GM23338 (cell line): Measurements from ENCODE around the gene SH2D5. TPM values are rescaled to one million over a fixed set of nuclear protein-coding genes. Genes with fewer than 3 reads are reported as not detected.

Experiments
- ATAC-seq: fragments of 200-7000 bp; cut with Tn5 transposase; 3 replicates; pipeline ENCODE4 v1.9.1; 2020
- DNase-seq: peaks from one replicate; pipeline ENCODE4 v3.0.0-alpha.2; 2015; ENCODE audit warnings: low spot score
- H2AFZ ChIP-seq: fragments of 200-600 bp; sonication (generic); 2 replicates; pipeline ENCODE4 v1.8.0; 2016; ENCODE audit warnings: antibody characterized with exemption, mild to moderate bottlenecking, moderate library complexity
- H3F3A ChIP-seq: fragments of 200-600 bp; sonication (generic); replicated peaks from 2 replicates; pipeline ENCODE4 v1.8.0; 2017; ENCODE audit warnings: antibody characterized with exemption, mixed run types, low read depth
- H3K27ac ChIP-seq: fragments of 200-600 bp; sonication (generic); 2 replicates; pipeline ENCODE4 v1.6.1; 2016; ENCODE audit warnings: low read depth
- H3K27me3 ChIP-seq: fragments of 200-600 bp; sonication (generic); 2 replicates; pipeline ENCODE4 v1.8.0; 2016; ENCODE audit warnings: mild to moderate bottlenecking, mixed run types, moderate library complexity; ENCODE audit not compliant: insufficient read depth
- H3K36me3 ChIP-seq: fragments of 200-600 bp; sonication (generic); 2 replicates; pipeline ENCODE4 v1.8.0; 2016; ENCODE audit warnings: mild to moderate bottlenecking; ENCODE audit not compliant: insufficient read depth
- H3K4me1 ChIP-seq: fragments of 200-600 bp; sonication (generic); 2 replicates; pipeline ENCODE4 v1.8.0; 2016; ENCODE audit warnings: mild to moderate bottlenecking, moderate library complexity; ENCODE audit not compliant: insufficient read depth
- H3K4me2 ChIP-seq: fragments of 200-600 bp; sonication (generic); 2 replicates; pipeline ENCODE4 v1.7.1; 2017; ENCODE audit warnings: mixed run types
- H3K4me3 ChIP-seq: fragments of 200-600 bp; sonication (generic); 2 replicates; pipeline ENCODE4 v1.6.1; 2016; ENCODE audit warnings: mixed run types
- H3K79me2 ChIP-seq: fragments of 200-600 bp; sonication (generic); replicated peaks from 2 replicates; pipeline ENCODE4 v1.8.0; 2017; ENCODE audit warnings: mild to moderate bottlenecking; ENCODE audit not compliant: insufficient read depth
- H3K9me2 ChIP-seq: fragments of 200-600 bp; sonication (generic); 2 replicates; pipeline ENCODE4 v1.8.0; 2017; ENCODE audit not compliant: insufficient read depth
- H4K20me1 ChIP-seq: fragments of 200-600 bp; sonication (generic); replicated peaks from 2 replicates; pipeline ENCODE4 v1.8.0; 2017; ENCODE audit warnings: mild to moderate bottlenecking; ENCODE audit not compliant: insufficient read depth
- H3K27ac Mint-ChIP-seq: 2 replicates; pipeline ENCODE4 v1.8.0; 2020; ENCODE audit warnings: inconsistent platforms, mild to moderate bottlenecking, moderate library complexity, mixed read lengths
- H3K27me3 Mint-ChIP-seq: 3 replicates; pipeline ENCODE4 v1.8.0; 2022; ENCODE audit warnings: low read depth, mild to moderate bottlenecking, moderate library complexity, mixed read lengths, inconsistent platforms; ENCODE audit not compliant: insufficient read depth, poor library complexity
- H3K36me3 Mint-ChIP-seq: 3 replicates; pipeline ENCODE4 v1.8.0; 2021; ENCODE audit warnings: low read depth, mild to moderate bottlenecking, inconsistent platforms, moderate library complexity, mixed read lengths
- H3K4me1 Mint-ChIP-seq: 3 replicates; pipeline ENCODE4 v1.8.0; 2020; ENCODE audit warnings: mild to moderate bottlenecking, inconsistent platforms, mixed read lengths
- H3K4me3 Mint-ChIP-seq: 3 replicates; pipeline ENCODE4 v1.8.0; 2021; ENCODE audit warnings: moderate library complexity, mild to moderate bottlenecking, inconsistent platforms, mixed read lengths
- H3K9me3 Mint-ChIP-seq: 3 replicates; pipeline ENCODE4 v1.8.0; 2020; ENCODE audit warnings: moderate library complexity, mild to moderate bottlenecking, inconsistent platforms, mixed read lengths
- CREB1 ChIP-seq: fragments of 250-450 bp; sonication (Bioruptor Pico); IDR thresholded peaks from 2 replicates; pipeline ENCODE4 v1.5.0; 2020; ENCODE audit warnings: low read depth, mild to moderate bottlenecking, moderate library complexity
- CTCF ChIP-seq, 2 experiments: fragments of 200-600 bp in 1 of 2; sonication (generic) in 1 of 2; conservative IDR thresholded peaks; 2 replicates each; pipeline versions ENCODE4 v1.5.1 to v1.6.1; 2016 to 2017; ENCODE audit warnings: antibody characterized with exemption in 2 of 2, low read depth in 2 of 2, mild to moderate bottlenecking in 2 of 2, moderate library complexity in 1 of 2
- ETS1 ChIP-seq: IDR thresholded peaks from 2 replicates; pipeline ENCODE4 v1.6.1; 2016; ENCODE audit warnings: antibody characterized with exemption
- EZH2 ChIP-seq: fragments of 200-600 bp; sonication (generic); IDR thresholded peaks from one replicate; pipeline ENCODE4 v1.8.0; 2017; ENCODE audit warnings: antibody characterized with exemption, mild to moderate bottlenecking, low read depth; ENCODE audit not compliant: unreplicated experiment
- EZH2phosphoT487 ChIP-seq: fragments of 200-600 bp; sonication (generic); IDR thresholded peaks from one replicate; pipeline ENCODE4 v1.8.1; 2018; ENCODE audit warnings: antibody characterized with exemption; ENCODE audit not compliant: unreplicated experiment
- JUNB ChIP-seq: IDR thresholded peaks from one replicate; pipeline ENCODE4 v1.6.1; 2016; ENCODE audit warnings: antibody characterized with exemption; ENCODE audit not compliant: unreplicated experiment
- NANOG ChIP-seq: IDR thresholded peaks from 2 replicates; pipeline ENCODE4 v1.6.1; 2016; ENCODE audit warnings: antibody characterized with exemption, borderline replicate concordance
- POLR2AphosphoS5 ChIP-seq: IDR thresholded peaks from 2 replicates; pipeline ENCODE4 v1.6.1; 2016; ENCODE audit warnings: antibody characterized with exemption, low read depth
- REST ChIP-seq: IDR thresholded peaks from one replicate; pipeline ENCODE4 v1.6.1; 2018; ENCODE audit warnings: antibody characterized with exemption; ENCODE audit not compliant: unreplicated experiment
- STAT1 ChIP-seq: IDR thresholded peaks from one replicate; pipeline ENCODE4 v1.6.1; 2016; ENCODE audit warnings: antibody characterized with exemption; ENCODE audit not compliant: unreplicated experiment
- ZNF114 ChIP-seq: fragments of 250-450 bp; sonication (Bioruptor Pico); IDR thresholded peaks from 2 replicates; pipeline ENCODE4 v1.5.0; 2020; ENCODE audit warnings: mild to moderate bottlenecking, moderate library complexity
- ZNF331 ChIP-seq: fragments of 250-450 bp; sonication (Bioruptor Pico); IDR thresholded peaks from 2 replicates; pipeline ENCODE4 v1.5.0; 2020; ENCODE audit warnings: low read depth, mild to moderate bottlenecking, moderate library complexity
- ZNF462 ChIP-seq: fragments of 250-450 bp; sonication (Bioruptor Pico); IDR thresholded peaks from 2 replicates; pipeline ENCODE4 v1.5.0; 2020; ENCODE audit warnings: mild to moderate bottlenecking, moderate library complexity
- polyA plus RNA-seq: library from polyadenylated mRNA; unstranded; fragments of >200 nt; fragmentation: Nextera tagmentation; extraction: Ambion mirVana; gene quantifications from 2 replicates; pipeline ENCODE4 v1.2.1, GENCODE V29; 2016
- total RNA-seq: library from RNA; depleted of rRNA; stranded (reverse); fragments of >200 nt; shearing (Covaris generic); gene quantifications from 2 replicates; pipeline ENCODE4 v1.2.3, GENCODE V29; 2014

The SH2D5 gene
- total and polyA plus RNA-seq, 2 experiments from 2014 or later: 5.0 to 24.8 TPM

- H4K20me1 ChIP-seq: peaks cover 4% of the 10 kb centered on the region; the same call in 1 of the 2 replicates
- Mint-ChIP-seq H3K27me3 (peaks cover 8% of the 10 kb centered on the region), H3K4me1 (no peaks in the 10 kb centered on the region), H3K4me3 (no peak overlapping the region), H3K36me3 (peaks cover 27% of the 10 kb centered on the region), H3K9me3 (no peaks in the 10 kb centered on the region), H3K27ac (no peak overlapping the region)
- 0 out of 2 replicates have a peak, but pooled peaks cover 4% of the 10 kb centered on the region for H3F3A ChIP-seq
- TF ChIP-seq REST: no peak
- no peak for TF ChIP-seq NANOG
- TF ChIP-seq ZNF331: no peak
- no peak for TF ChIP-seq ZNF114 (CRISPR knock-in tag)
- no peak for TF ChIP-seq CREB1 (CRISPR knock-in tag)
- TF ChIP-seq JUNB: no peak
- TF ChIP-seq EZH2: no peak
- no peak for TF ChIP-seq CTCF (conservative IDR thresholded peaks at IDR 0.05; ENCODE audit: low read depth in 2 of 2)
- TF ChIP-seq ETS1: no peak
- TF ChIP-seq ZNF462 (CRISPR knock-in tag): no peak
- TF ChIP-seq EZH2phosphoT487: no peak
- TF ChIP-seq POLR2AphosphoS5: no peak
- no peak for TF ChIP-seq STAT1
- ATAC-seq (no peak), DNase-seq (no peak)
- no peaks in the 10 kb centered on the region; the same call in 1 of the 2 replicates for H3K36me3 ChIP-seq
- no peak overlapping the region for H2AFZ ChIP-seq
- H3K79me2 ChIP-seq: no peaks in the 10 kb centered on the region
- no peaks in the 10 kb centered on the region for H3K27me3 ChIP-seq
- H3K9me2 ChIP-seq: no peaks in the 10 kb centered on the region
- H3K4me1 ChIP-seq: no peaks in the 10 kb centered on the region
- H3K4me2 ChIP-seq: no peak overlapping the region
- H3K27ac ChIP-seq: no peak overlapping the region
- H3K4me3 ChIP-seq: no peak overlapping the region
Observed at GRCh38 chr1:20709868-20710267, 22.6 kb downstream of the SH2D5 start.
